ENCODE data around the gene HSP90B1. TPM values are rescaled to one million over a fixed set of nuclear protein-coding genes. Genes with fewer than 3 reads are reported as not detected.

HSP90B1 gene
- total and polyA plus RNA-seq, 7 donors: 85.7 to 238 (median 129) TPM

DNA sequence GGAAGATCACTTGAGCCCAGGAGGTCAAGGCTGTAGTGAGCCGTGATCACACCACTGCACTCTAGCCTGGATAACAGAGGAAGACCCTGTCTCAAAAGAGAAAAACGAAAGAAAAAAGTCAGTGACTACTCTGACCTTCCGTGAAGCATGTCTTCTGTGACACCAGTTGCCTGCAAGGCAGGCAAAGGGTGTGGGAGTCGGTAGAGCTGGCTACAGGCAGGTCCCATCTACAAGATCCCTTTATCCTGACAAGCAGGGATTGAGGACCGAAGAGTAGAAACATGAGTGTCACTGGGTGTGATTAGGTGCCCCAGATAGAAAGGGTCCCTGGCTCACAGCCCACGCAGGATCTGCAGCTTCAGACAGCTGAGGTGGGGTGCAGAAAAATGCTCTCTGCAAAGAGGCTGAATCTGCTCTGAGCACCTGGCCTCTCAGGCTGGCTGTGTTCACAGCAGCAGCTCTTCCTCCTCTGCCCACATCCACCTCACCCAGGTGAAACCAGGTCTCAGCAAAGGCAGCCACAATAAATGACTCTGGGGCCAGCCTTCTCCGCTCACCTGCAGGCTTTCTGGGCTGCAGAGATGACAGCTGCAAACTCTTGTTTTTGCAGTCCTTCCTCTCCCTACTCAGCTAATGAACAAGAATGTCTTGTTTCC, 28.6 kb upstream of the HSP90B1 start:
- TF ChIP-seq, protein P1, sequence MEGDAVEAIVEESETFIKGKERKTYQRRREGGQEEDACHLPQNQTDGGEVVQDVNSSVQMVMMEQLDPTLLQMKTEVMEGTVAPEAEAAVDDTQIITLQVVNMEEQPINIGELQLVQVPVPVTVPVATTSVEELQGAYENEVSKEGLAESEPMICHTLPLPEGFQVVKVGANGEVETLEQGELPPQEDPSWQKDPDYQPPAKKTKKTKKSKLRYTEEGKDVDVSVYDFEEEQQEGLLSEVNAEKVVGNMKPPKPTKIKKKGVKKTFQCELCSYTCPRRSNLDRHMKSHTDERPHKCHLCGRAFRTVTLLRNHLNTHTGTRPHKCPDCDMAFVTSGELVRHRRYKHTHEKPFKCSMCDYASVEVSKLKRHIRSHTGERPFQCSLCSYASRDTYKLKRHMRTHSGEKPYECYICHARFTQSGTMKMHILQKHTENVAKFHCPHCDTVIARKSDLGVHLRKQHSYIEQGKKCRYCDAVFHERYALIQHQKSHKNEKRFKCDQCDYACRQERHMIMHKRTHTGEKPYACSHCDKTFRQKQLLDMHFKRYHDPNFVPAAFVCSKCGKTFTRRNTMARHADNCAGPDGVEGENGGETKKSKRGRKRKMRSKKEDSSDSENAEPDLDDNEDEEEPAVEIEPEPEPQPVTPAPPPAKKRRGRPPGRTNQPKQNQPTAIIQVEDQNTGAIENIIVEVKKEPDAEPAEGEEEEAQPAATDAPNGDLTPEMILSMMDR (IDR thresholded peaks at IDR 0.05): no peak
- ATAC-seq: no peak

GRCh38 chr12:103903993-103904392, 26.2 kb upstream of the HSP90B1 start:
- H3K36me3 ChIP-seq (ENCODE audit: insufficient read depth in 1 of 2, low read depth in 1 of 2): no peaks in the 10 kb centered on the region
- no peak for DNase-seq
- no peak overlapping the region for H3K4me3 ChIP-seq
- H3K9me3 ChIP-seq: no peaks in the 10 kb centered on the region
- no peaks in the 10 kb centered on the region for H3K27me3 ChIP-seq (ENCODE audit: insufficient read depth in 3 of 3, low read length in 2 of 3)
- TF ChIP-seq, protein P1 (IDR thresholded peaks at IDR 0.05): no peak
- intact Hi-C loops (cut with DNase I): no loop called here
- H3K27ac ChIP-seq: no peak overlapping the region
- WGBS, 3 donors: 87 to 93% (median 91%) methylated on average over 1 of the region's 1 CpG
- H3K4me1 ChIP-seq: no peaks in the 10 kb centered on the region
- ATAC-seq: no peak

More for the DNA sequence above, 28.6 kb upstream of the HSP90B1 start:
- intact Hi-C loops (cut with DNase I): no loop called here
- Histone ChIP-seq H3K27ac (no peak overlapping the region), H3K36me3 (ENCODE audit: insufficient read depth in 1 of 2, low read depth in 1 of 2) (no peaks in the 10 kb centered on the region), H3K27me3 (ENCODE audit: insufficient read depth in 3 of 3, low read length in 2 of 3) (no peaks in the 10 kb centered on the region), H3K4me3 (no peak overlapping the region), H3K9me3 (no peaks in the 10 kb centered on the region), H3K4me1 (no peaks in the 10 kb centered on the region)
- 73 to 76% (median 75%) methylated on average over 7 of the region's 7 CpGs for WGBS, 3 donors
- DNase-seq: no peak

GRCh38 chr12:103905730-103906349, 24.4 kb upstream of the HSP90B1 start:
- intact Hi-C loops (cut with DNase I): no loop called here
- WGBS, 3 donors: 67 to 71% (median 68%) methylated on average over 4 of the region's 4 CpGs

GRCh38 chr12:103908246-103908541, 22.0 kb upstream of the HSP90B1 start:
- DNase-seq (no peak), ATAC-seq (no peak)
- no peaks in the 10 kb centered on the region for H3K36me3 ChIP-seq (ENCODE audit: insufficient read depth in 1 of 2, low read depth in 1 of 2)
- TF ChIP-seq, protein P1 (IDR thresholded peaks at IDR 0.05): no peak
- H3K9me3 ChIP-seq: no peaks in the 10 kb centered on the region
- H3K27me3 ChIP-seq (ENCODE audit: insufficient read depth in 3 of 3, low read length in 2 of 3): no peaks in the 10 kb centered on the region
- H3K4me3 ChIP-seq: no peak overlapping the region
- H3K4me1 ChIP-seq: peaks cover 11% of the 10 kb centered on the region
- H3K27ac ChIP-seq: no peak overlapping the region
- intact Hi-C loops (cut with DNase I): no loop called here

More at GRCh38 chr12:103905730-103906349, 24.4 kb upstream of the HSP90B1 start:
- ATAC-seq: no peak
- Histone ChIP-seq H3K4me3 (no peak overlapping the region), H3K27me3 (ENCODE audit: insufficient read depth in 3 of 3, low read length in 2 of 3) (no peaks in the 10 kb centered on the region), H3K36me3 (ENCODE audit: insufficient read depth in 1 of 2, low read depth in 1 of 2) (no peaks in the 10 kb centered on the region), H3K9me3 (no peaks in the 10 kb centered on the region), H3K27ac (no peak overlapping the region), H3K4me1 (no peaks in the 10 kb centered on the region)
- DNase-seq: no peak
- TF ChIP-seq, protein P1 (IDR thresholded peaks at IDR 0.05): no peak

DNA sequence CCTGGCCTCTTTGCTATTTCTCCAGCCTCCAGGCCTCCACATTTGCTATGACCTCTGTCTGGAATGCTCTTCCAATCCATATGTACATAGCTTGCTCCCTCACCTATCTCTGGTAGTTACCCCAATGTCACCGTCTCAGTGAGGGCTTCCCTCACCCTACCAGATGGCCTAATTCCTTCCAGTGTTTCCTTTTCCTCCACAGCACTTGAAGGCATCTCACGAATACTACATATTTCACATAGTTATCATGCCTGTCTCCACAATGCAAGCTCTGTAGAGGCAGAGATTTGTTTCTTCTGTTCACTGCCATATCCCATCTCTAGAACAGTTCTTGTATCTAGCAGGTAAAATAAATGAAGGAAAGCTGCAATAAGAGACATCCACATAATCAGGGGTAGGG, 21.3 kb upstream of the HSP90B1 start:
- intact Hi-C loops (cut with DNase I): no loop called here
- TF ChIP-seq, protein P1 (IDR thresholded peaks at IDR 0.05): no peak
- Histone ChIP-seq H3K27me3 (ENCODE audit: insufficient read depth in 3 of 3, low read length in 2 of 3) (no peaks in the 10 kb centered on the region), H3K36me3 (ENCODE audit: insufficient read depth in 1 of 2, low read depth in 1 of 2) (no peaks in the 10 kb centered on the region), H3K4me3 (no peak overlapping the region), H3K27ac (no peak overlapping the region), H3K4me1 (peaks cover 11% of the 10 kb centered on the region), H3K9me3 (no peaks in the 10 kb centered on the region)
- ATAC-seq (no peak), DNase-seq (no peak)
- 24 to 32% (median 26%) methylated on average over 2 of the region's 2 CpGs for WGBS, 3 donors
